Measurements from ENCODE around the gene SPINK1. TPM values are rescaled to one million over a fixed set of nuclear protein-coding genes. Genes with fewer than 3 reads are reported as not detected.

Gene SPINK1
- total and polyA plus RNA-seq, 7 donors, result 4.6 to 537 (median 224) TPM; not detected in 3

- H3K9me3 ChIP-seq, result no peaks in the 10 kb centered on the region
- H3K27ac ChIP-seq, result no peak overlapping the region
- intact Hi-C loops (cut with DNase I), result no loop called here
- no peak for DNase-seq
- H3K36me3 ChIP-seq, result no peaks in the 10 kb centered on the region
- no peak for TF ChIP-seq CTCF (IDR thresholded peaks at IDR 0.05)
- TF ChIP-seq POLR2A (IDR thresholded peaks at IDR 0.05), result no peak
- no peak for TF ChIP-seq EP300 (IDR thresholded peaks at IDR 0.05)
- TF ChIP-seq POLR2AphosphoS5 (IDR thresholded peaks at IDR 0.05), result no peak
- WGBS, 2 donors, result 69 to 79% methylated on average over 1 of the region's 1 CpG
- H3K4me3 ChIP-seq, result no peak overlapping the region
- H3K27me3 ChIP-seq, result no peaks in the 10 kb centered on the region
- H3K4me1 ChIP-seq, result peaks cover 0 to 6% (median under 1%) of the 10 kb centered on the region in 4 donors
Measured at GRCh38 chr5:147858565-147858964, 27.1 kb upstream of the SPINK1 start.

GRCh38 chr5:147857302-147858129 is 26.0 kb upstream of the SPINK1 start:
- no peaks in the 10 kb centered on the region for H3K9me3 ChIP-seq
- H3K4me1 ChIP-seq, result no peaks in the 10 kb centered on the region
- 0 to 3% methylated on average over 2 of the region's 2 CpGs for WGBS, 2 donors
- no peaks in the 10 kb centered on the region for H3K27me3 ChIP-seq
- no peak overlapping the region for H3K4me3 ChIP-seq
- H3K27ac ChIP-seq, result no peak overlapping the region
- peak; percentile 70 for DNase-seq
- no peaks in the 10 kb centered on the region for H3K36me3 ChIP-seq
- intact Hi-C loops (cut with DNase I), result no loop called here
- TF ChIP-seq CTCF (IDR thresholded peaks at IDR 0.05) (peak; percentile 29 to 78 (median 76)), POLR2AphosphoS5 (IDR thresholded peaks at IDR 0.05) (no peak), EP300 (IDR thresholded peaks at IDR 0.05) (no peak), POLR2A (IDR thresholded peaks at IDR 0.05) (no peak)

GRCh38 chr5:147856801-147857200 is 25.3 kb upstream of the SPINK1 start:
- Histone ChIP-seq H3K9me3 (no peaks in the 10 kb centered on the region), H3K4me3 (no peak overlapping the region), H3K27ac (no peak overlapping the region), H3K4me1 (no peaks in the 10 kb centered on the region), H3K36me3 (no peaks in the 10 kb centered on the region), H3K27me3 (no peaks in the 10 kb centered on the region)
- intact Hi-C loops (cut with DNase I), result no loop called here
- TF ChIP-seq CTCF (IDR thresholded peaks at IDR 0.05), result no peak
- no peak for DNase-seq

GRCh38 chr5:147855774-147856069 is 24.3 kb upstream of the SPINK1 start:
- H3K4me3 ChIP-seq, result no peak overlapping the region
- no peak for DNase-seq
- TF ChIP-seq POLR2AphosphoS5 (IDR thresholded peaks at IDR 0.05) (no peak), CTCF (IDR thresholded peaks at IDR 0.05) (no peak), EP300 (IDR thresholded peaks at IDR 0.05) (no peak), POLR2A (IDR thresholded peaks at IDR 0.05) (no peak)
- no peaks in the 10 kb centered on the region for H3K36me3 ChIP-seq
- H3K4me1 ChIP-seq, result no peaks in the 10 kb centered on the region
- 58 to 62% methylated on average over 4 of the region's 4 CpGs for WGBS, 2 donors
- intact Hi-C loops (cut with DNase I), result no loop called here
- H3K27me3 ChIP-seq, result no peaks in the 10 kb centered on the region
- H3K27ac ChIP-seq, result no peak overlapping the region
- H3K9me3 ChIP-seq, result no peaks in the 10 kb centered on the region
